Measurements from ENCODE around the gene SYCN. TPM values are rescaled to one million over a fixed set of nuclear protein-coding genes. Genes with fewer than 3 reads are reported as not detected.
"Not testable (repeated sequence)": the region's sequence is repeated elsewhere in the genome, so short reads cannot be mapped to it uniquely, and the experiment has no call there.

Gene SYCN
- total RNA-seq, 1 donor from 2014 or later = not detected

- no peak for DNase-seq (ENCODE audit: low read depth)
Measured at GRCh38 chr19:39224910-39225309, 20.8 kb upstream of the SYCN start.

GRCh38 chr19:39223703-39224279, 19.7 kb upstream of the SYCN start:
- peak; percentile 27 for DNase-seq (ENCODE audit: low read depth)

GRCh38 chr19:39219108-39219507, 15.0 kb upstream of the SYCN start:
- DNase-seq (ENCODE audit: low read depth) = not testable (repeated sequence)

GRCh38 chr19:39218230-39219007, 14.4 kb upstream of the SYCN start:
- DNase-seq (ENCODE audit: low read depth) = no peak

GRCh38 chr19:39217094-39217493, 13.0 kb upstream of the SYCN start:
- DNase-seq (ENCODE audit: low read depth) = no peak

GRCh38 chr19:39215323-39215722, 11.3 kb upstream of the SYCN start:
- not testable (repeated sequence) for DNase-seq (ENCODE audit: low read depth)

- DNase-seq (ENCODE audit: low read depth) = no peak
Measured at GRCh38 chr19:39212375-39212742, 8.3 kb upstream of the SYCN start.

- no peak for DNase-seq (ENCODE audit: low read depth)
Measured at GRCh38 chr19:39211731-39212374, 7.8 kb upstream of the SYCN start.

GRCh38 chr19:39209196-39209595, 5.1 kb upstream of the SYCN start:
- no peak for DNase-seq (ENCODE audit: low read depth)

GRCh38 chr19:39208175-39208795, 4.2 kb upstream of the SYCN start:
- DNase-seq (ENCODE audit: low read depth) = no peak

- DNase-seq (ENCODE audit: low read depth) = no peak
Measured at GRCh38 chr19:39207293-39207836, 3.3 kb upstream of the SYCN start.

GRCh38 chr19:39206122-39206521, 2.1 kb upstream of the SYCN start:
- no peak for DNase-seq (ENCODE audit: low read depth)

GRCh38 chr19:39205449-39205764, 1.3 kb upstream of the SYCN start:
- DNase-seq (ENCODE audit: low read depth) = no peak

GRCh38 chr19:39202998-39203355, 1.1 kb downstream of the SYCN start:
- no peak for DNase-seq (ENCODE audit: low read depth)

- DNase-seq (ENCODE audit: low read depth) = no peak
Measured at GRCh38 chr19:39200803-39201115, 3.3 kb downstream of the SYCN start.

- no peak for DNase-seq (ENCODE audit: low read depth)
Measured at GRCh38 chr19:39200066-39200802, 3.8 kb downstream of the SYCN start.

- DNase-seq (ENCODE audit: low read depth) = peak; percentile 82
Measured at GRCh38 chr19:39199025-39199424, 5.0 kb downstream of the SYCN start.

GRCh38 chr19:39197808-39198207, 6.3 kb downstream of the SYCN start:
- no peak for DNase-seq (ENCODE audit: low read depth)

GRCh38 chr19:39196860-39197562, 7.1 kb downstream of the SYCN start, which contains the start of gene NCCRP1:
TSS of gene NCCRP1 (plus strand) at chr19:39196964. CDS start at chr19:39196983, 19 bp downstream.
- no peak for DNase-seq (ENCODE audit: low read depth)

GRCh38 chr19:39196320-39196719, 7.7 kb downstream of the SYCN start:
- no peak for DNase-seq (ENCODE audit: low read depth)

GRCh38 chr19:39195755-39196154, 8.3 kb downstream of the SYCN start:
- no peak for DNase-seq (ENCODE audit: low read depth)
